SK-N-SH (cell line): ENCODE data around the gene TIMM10B. TPM values are rescaled to one million over a fixed set of nuclear protein-coding genes. Genes with fewer than 3 reads are reported as not detected.

Experiments
- CTCF ChIA-PET: fragments of 300-600, 350-600 bp; formaldehyde crosslinking; extraction: SDS; loops from one replicate; lab custom pipeline; 2021; lab: Yijun Ruan, JAX
- POLR2A ChIA-PET: fragments of 350-600 bp; sonication (Branson Sonifier 250); formaldehyde crosslinking; extraction: SDS; loops from one replicate; lab custom pipeline; 2020; ENCODE audit warnings: antibody characterized with exemption, inconsistent platforms; lab: Yijun Ruan, JAX
- DNase-seq: peaks from one replicate; pipeline ENCODE4 v3.0.0; 2012
- H2AFZ ChIP-seq: fragments of 200-600 bp; sonication (generic); 2 replicates; pipeline ENCODE4 v1.8.1; 2016; ENCODE audit warnings: antibody characterized with exemption, mild to moderate bottlenecking, low read depth
- H3F3A ChIP-seq: fragments of 200-600 bp; sonication (generic); replicated peaks from 2 replicates; pipeline ENCODE3; 2016; ENCODE audit warnings: antibody characterized with exemption, mild to moderate bottlenecking; ENCODE audit not compliant: insufficient read depth
- H3K27ac ChIP-seq, 2 experiments: fragments of 200-500 bp in 1 of 2; fragments of 200-600 bp in 1 of 2; sonication (Bioruptor generic) in 1 of 2; sonication (generic), shearing (Covaris generic) in 1 of 2; 2 replicates each; pipeline versions ENCODE4 v1.5.1 to v1.6.1; 2014 to 2016; ENCODE audit warnings: low read depth in 2 of 2, inconsistent platforms in 1 of 2, low read length in 1 of 2, mild to moderate bottlenecking in 1 of 2, mixed read lengths in 1 of 2
- H3K27me3 ChIP-seq: fragments of 200-600 bp; sonication (generic), shearing (Covaris generic); 2 replicates; pipeline ENCODE4 v1.6.1; 2016; ENCODE audit warnings: mixed run types; ENCODE audit not compliant: insufficient read depth
- H3K36me3 ChIP-seq, 2 experiments: fragments of 200-500 bp in 1 of 2; fragments of 200-600 bp in 1 of 2; sonication (Bioruptor generic) in 1 of 2; sonication (generic) in 1 of 2; replicated peaks in 1 of 2; 2 replicates each; pipeline versions ENCODE3 to v1.5.1; 2014 to 2016; ENCODE audit warnings: low read length in 1 of 2, mild to moderate bottlenecking in 1 of 2; ENCODE audit not compliant: insufficient read depth in 2 of 2, control insufficient read depth in 1 of 2
- H3K4me1 ChIP-seq, 2 experiments: fragments of 200-500 bp in 1 of 2; fragments of 200-600 bp in 1 of 2; sonication (Bioruptor generic) in 1 of 2; sonication (generic), shearing (Covaris generic) in 1 of 2; 2 replicates each; pipeline versions ENCODE4 v1.5.1 to v1.6.1; 2014 to 2016; ENCODE audit warnings: low read depth in 1 of 2, low read length in 1 of 2, mixed run types in 1 of 2; ENCODE audit not compliant: insufficient read depth in 2 of 2, control insufficient read depth in 1 of 2
- H3K4me2 ChIP-seq: fragments of 200-600 bp; sonication (generic), shearing (Covaris generic); 2 replicates; pipeline ENCODE4 v1.6.1; 2017; ENCODE audit warnings: mixed run types
- H3K4me3 ChIP-seq, 2 experiments: fragments of 200-500 bp in 1 of 2; fragments of 200-600 bp in 1 of 2; sonication (Bioruptor generic) in 1 of 2; sonication (generic), shearing (Covaris generic) in 1 of 2; 2 replicates each; pipeline versions ENCODE4 v1.5.1 to v1.8.1; 2014 to 2016; ENCODE audit warnings: low read depth in 2 of 2, inconsistent platforms in 1 of 2, low read length in 1 of 2, mild to moderate bottlenecking in 1 of 2, mixed read lengths in 1 of 2, moderate library complexity in 1 of 2
- H3K79me2 ChIP-seq: fragments of 200-600 bp; sonication (generic); 2 replicates; pipeline ENCODE4 v1.8.1; 2017; ENCODE audit warnings: mild to moderate bottlenecking; ENCODE audit not compliant: insufficient read depth
- H3K9ac ChIP-seq: fragments of 200-600 bp; sonication (generic); 2 replicates; pipeline ENCODE4 v1.6.1; 2017; ENCODE audit warnings: mixed run types
- H3K9me2 ChIP-seq: fragments of 200-600 bp; sonication (generic); 2 replicates; pipeline ENCODE4 v1.6.1; 2017; ENCODE audit warnings: mixed run types
- H3K9me3 ChIP-seq: fragments of 200-600 bp; sonication (generic); 2 replicates; pipeline ENCODE4 v1.6.1; 2017; ENCODE audit warnings: mixed run types, mild to moderate bottlenecking, moderate library complexity
- H4K20me1 ChIP-seq: fragments of 200-600 bp; sonication (generic); 2 replicates; pipeline ENCODE4 v1.6.1; 2017; ENCODE audit warnings: mild to moderate bottlenecking, mixed run types; ENCODE audit not compliant: insufficient read depth
- ELF1 ChIP-seq: IDR thresholded peaks from 2 replicates; pipeline ENCODE4 v1.4.0; 2012
- EP300 ChIP-seq, 2 experiments: IDR thresholded peaks; 2 replicates each; pipeline versions ENCODE4 v1.4.0 to v1.6.1; 2012; ENCODE audit warnings: borderline replicate concordance in 1 of 2, low read depth in 1 of 2, low read length in 1 of 2
- FOSL2 ChIP-seq: IDR thresholded peaks from 2 replicates; pipeline ENCODE4 v1.4.0; 2012; ENCODE audit warnings: low read depth, mild to moderate bottlenecking, moderate library complexity, borderline replicate concordance
- GABPA ChIP-seq: IDR thresholded peaks from 2 replicates; pipeline ENCODE4 v1.4.0; 2012; ENCODE audit warnings: low read depth, mild to moderate bottlenecking
- GATA2 ChIP-seq: sonication (generic); formaldehyde crosslinking; IDR thresholded peaks from 2 replicates; pipeline ENCODE4 v1.5.0; 2020; ENCODE audit warnings: mild to moderate bottlenecking, missing genetic modification reagents
- IRF3 ChIP-seq: fragments of 150-350 bp; IDR thresholded peaks from 2 replicates; pipeline ENCODE4 v1.6.1; 2016; ENCODE audit warnings: mild to moderate bottlenecking, low read depth, low read length
- JUND ChIP-seq: IDR thresholded peaks from 2 replicates; pipeline ENCODE4 v1.4.0; 2012
- MAX ChIP-seq: IDR thresholded peaks from 2 replicates; pipeline ENCODE4 v1.4.0; 2012; ENCODE audit warnings: low read depth
- NFIC ChIP-seq: IDR thresholded peaks from 2 replicates; pipeline ENCODE4 v1.4.0; 2012; ENCODE audit warnings: borderline replicate concordance
- PBX3 ChIP-seq: IDR thresholded peaks from 2 replicates; pipeline ENCODE4; 2012
- REST ChIP-seq: IDR thresholded peaks from 2 replicates; pipeline ENCODE4 v1.6.1; 2012; ENCODE audit warnings: mild to moderate bottlenecking, low read depth, low read length, moderate library complexity
- RFX5 ChIP-seq: IDR thresholded peaks from 2 replicates; pipeline ENCODE4 v1.6.1; 2012; ENCODE audit warnings: mild to moderate bottlenecking, improper control_type of control experiment, low read length
- SMC3 ChIP-seq: IDR thresholded peaks from 2 replicates; pipeline ENCODE4 v1.6.1; 2012; ENCODE audit warnings: low read depth, low read length, improper control_type of control experiment
- TCF12 ChIP-seq: IDR thresholded peaks from 2 replicates; pipeline ENCODE4 v1.4.0; 2012
- TEAD4 ChIP-seq: IDR thresholded peaks from 2 replicates; pipeline ENCODE4 v1.4.0; 2012; ENCODE audit warnings: mild to moderate bottlenecking, borderline replicate concordance; ENCODE audit not compliant: insufficient read depth
- USF1 ChIP-seq: IDR thresholded peaks from 2 replicates; pipeline ENCODE4 v1.4.0; 2012; ENCODE audit warnings: low read depth, borderline replicate concordance
- WGBS: methylation state at CpG from one replicate; pipeline ENCODE4 v1.1.6; 2017; ENCODE audit warnings: low lambda C conversion rate; 5-methylcytosine and 5-hydroxymethylcytosine counted together
- polyA plus RNA-seq, 3 experiments: library from polyadenylated mRNA; depleted of rRNA; stranded (reverse); fragments of >200 nt; gene quantifications; 2 replicates each; pipeline ENCODE4 v1.2.3, GENCODE V29; 2012

The TIMM10B gene
- polyA plus RNA-seq, 1 of the 3 experiments (the other 2 are of a cell fraction), result 26.2 TPM

- H3K4me2 ChIP-seq, result no peak overlapping the region
- H3K79me2 ChIP-seq, result no peaks in the 10 kb centered on the region
- H3K9me2 ChIP-seq, result no peaks in the 10 kb centered on the region
- no peaks in the 10 kb centered on the region for H3F3A ChIP-seq
- 97% methylated on average over 19 of the region's 26 CpGs for WGBS
- no peak overlapping the region for H3K9ac ChIP-seq
- no peak for DNase-seq
- ChIA-PET CTCF (interaction anchor here (6.2 kb wide), 1 partner anchor 14 kb away, joined by 51 read pairs; no protein-coding TSS in a partner anchor), POLR2A (no interaction called here)
- no peaks in the 10 kb centered on the region for H3K4me1 ChIP-seq
- H2AFZ ChIP-seq, result no peak overlapping the region
- H4K20me1 ChIP-seq, result no peaks in the 10 kb centered on the region
- TF ChIP-seq TCF12 (no peak), JUND (no peak), REST (no peak), NFIC (no peak), USF1 (no peak), IRF3 (no peak), PBX3 (no peak), EP300 (IDR thresholded peaks at IDR 0.05; ENCODE audit: borderline replicate concordance in 1 of 2, low read depth in 1 of 2, low read length in 1 of 2) (no peak), ELF1 (no peak), GATA2 (CRISPR knock-in tag) (no peak), GABPA (no peak), SMC3 (no peak), RFX5 (no peak), MAX (no peak), FOSL2 (no peak), TEAD4 (no peak)
- TF ChIP-seq, all 33 proteins: peak for 0
- H3K4me3 ChIP-seq, result no peak overlapping the region
- H3K27me3 ChIP-seq, result no peaks in the 10 kb centered on the region
- no peaks in the 10 kb centered on the region for H3K9me3 ChIP-seq
- H3K27ac ChIP-seq, result no peak overlapping the region
- peaks cover 19 to 49% of the 10 kb centered on the region in 2 experiments for H3K36me3 ChIP-seq
Measured at GRCh38 chr11:6457581-6458320, 23.6 kb upstream of the TIMM10B start.
